ENCODE data around the gene CYB561D1.
A peak's percentile ranks its signal among the peaks of the same experiment; 100 is the strongest.

CYB561D1 gene

DNA sequence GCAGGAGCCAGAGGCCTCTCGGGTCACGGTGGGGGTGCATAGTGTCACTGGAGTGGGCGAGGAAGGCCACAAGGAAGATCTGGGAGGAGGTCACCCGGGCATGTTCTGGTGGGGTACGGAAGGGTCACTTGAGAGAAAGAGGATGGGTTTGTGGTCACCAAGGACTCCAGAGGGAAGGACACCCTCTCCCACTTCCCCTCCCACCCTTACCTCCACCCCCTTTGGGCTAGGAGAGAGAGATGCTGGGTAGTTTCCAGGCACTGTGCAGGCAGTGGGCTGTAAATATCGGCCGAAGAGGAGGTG is 14.9 kb downstream of the CYB561D1 start:
- TF ChIP-seq, protein P1, sequence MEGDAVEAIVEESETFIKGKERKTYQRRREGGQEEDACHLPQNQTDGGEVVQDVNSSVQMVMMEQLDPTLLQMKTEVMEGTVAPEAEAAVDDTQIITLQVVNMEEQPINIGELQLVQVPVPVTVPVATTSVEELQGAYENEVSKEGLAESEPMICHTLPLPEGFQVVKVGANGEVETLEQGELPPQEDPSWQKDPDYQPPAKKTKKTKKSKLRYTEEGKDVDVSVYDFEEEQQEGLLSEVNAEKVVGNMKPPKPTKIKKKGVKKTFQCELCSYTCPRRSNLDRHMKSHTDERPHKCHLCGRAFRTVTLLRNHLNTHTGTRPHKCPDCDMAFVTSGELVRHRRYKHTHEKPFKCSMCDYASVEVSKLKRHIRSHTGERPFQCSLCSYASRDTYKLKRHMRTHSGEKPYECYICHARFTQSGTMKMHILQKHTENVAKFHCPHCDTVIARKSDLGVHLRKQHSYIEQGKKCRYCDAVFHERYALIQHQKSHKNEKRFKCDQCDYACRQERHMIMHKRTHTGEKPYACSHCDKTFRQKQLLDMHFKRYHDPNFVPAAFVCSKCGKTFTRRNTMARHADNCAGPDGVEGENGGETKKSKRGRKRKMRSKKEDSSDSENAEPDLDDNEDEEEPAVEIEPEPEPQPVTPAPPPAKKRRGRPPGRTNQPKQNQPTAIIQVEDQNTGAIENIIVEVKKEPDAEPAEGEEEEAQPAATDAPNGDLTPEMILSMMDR (IDR thresholded peaks at IDR 0.05; ENCODE audit: low read depth, low read length, missing control alignments): no peak
- DNase-seq (ENCODE audit: low read depth): no peak
- peak overlapping the region; percentile 48 for H3K4me3 ChIP-seq (ENCODE audit: low read depth, low read length)

DNA sequence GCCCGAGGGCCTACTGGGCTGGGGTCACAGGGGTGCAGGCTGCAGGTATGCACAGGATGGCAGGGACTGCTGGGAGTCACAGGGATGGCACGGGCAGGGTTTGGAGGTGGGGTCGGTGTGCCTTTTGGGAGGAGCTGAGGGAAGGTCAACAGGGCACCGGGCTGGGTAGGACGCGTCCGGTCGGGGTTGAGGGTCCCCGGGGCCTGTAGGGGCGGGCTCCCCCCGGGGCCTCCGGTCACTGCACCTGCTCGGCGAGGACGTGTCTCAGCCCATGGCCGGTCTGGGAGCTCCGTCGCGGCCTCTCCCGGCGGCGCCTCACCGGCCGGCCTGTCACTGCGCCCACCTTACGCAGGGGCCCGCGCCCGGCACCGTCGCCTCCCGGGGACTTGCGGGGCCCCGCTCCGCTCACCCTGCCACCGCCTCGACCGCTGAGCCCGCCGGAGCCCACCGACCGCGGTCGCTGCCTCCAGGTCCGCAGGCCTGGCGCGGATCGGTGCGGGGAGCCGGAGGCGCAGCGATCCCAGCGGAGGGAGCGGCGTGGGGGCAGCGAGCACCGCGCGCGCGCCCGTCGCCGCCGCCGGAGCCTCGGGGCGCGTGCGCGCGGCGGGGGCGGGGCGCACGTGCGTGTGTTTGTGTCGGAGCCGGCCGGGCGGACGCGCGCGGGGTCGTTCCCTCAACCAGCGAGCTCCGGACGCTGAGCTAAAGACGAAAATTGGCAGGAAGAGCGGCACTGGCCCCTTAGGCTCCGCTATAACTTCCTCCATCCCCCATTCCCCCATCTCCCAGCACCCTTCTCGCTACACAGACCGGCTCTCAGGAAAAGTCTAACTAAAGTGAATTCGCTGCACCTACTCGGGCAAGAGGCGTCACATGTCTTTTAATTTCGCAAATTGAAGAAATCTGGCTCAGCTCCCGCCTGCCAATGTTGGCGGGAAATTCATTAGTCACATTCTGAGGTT is 15.6 kb downstream of the CYB561D1 start, which contains the start of gene AMIGO1:
Gene AMIGO1 (minus strand): TSS at position 552 of the 959 bp plus-strand sequence. CDS start 815 bp downstream, outside the sequence.
- H3K4me3 ChIP-seq (ENCODE audit: low read depth, low read length): peak within 1 kb of the TSS; percentile 48

DNA sequence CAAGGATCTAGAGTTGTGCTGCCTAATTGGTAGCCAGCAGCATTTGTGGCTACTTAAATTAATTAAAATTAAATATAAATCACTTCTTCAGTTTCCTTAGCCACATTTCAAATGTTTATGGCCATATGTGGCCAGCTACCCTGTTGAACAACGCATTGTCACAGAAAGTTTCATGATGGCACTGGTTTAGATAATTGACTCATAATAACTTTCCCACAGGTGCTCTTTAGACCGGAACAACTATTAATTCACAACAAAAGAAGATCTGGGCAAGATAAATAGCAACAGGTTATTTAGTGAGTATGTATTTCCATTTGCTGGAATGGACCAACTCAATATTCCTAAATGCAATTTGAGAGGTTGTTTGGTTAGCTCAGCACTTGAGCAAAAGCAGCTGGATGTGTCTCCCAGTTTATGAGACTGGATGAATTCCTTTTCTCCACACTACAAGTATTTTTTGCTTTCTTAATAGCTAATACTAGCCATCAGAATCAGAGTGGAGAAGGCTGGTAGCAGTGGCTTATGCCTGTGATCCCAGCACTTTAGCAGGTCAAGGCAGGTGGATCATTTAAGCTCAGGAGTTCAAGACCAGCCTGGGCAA is 19.3 kb downstream of the CYB561D1 start:
- TF ChIP-seq, protein P1 (IDR thresholded peaks at IDR 0.05; ENCODE audit: low read depth, low read length, missing control alignments): no peak
- no peak for DNase-seq (ENCODE audit: low read depth)
- H3K4me3 ChIP-seq (ENCODE audit: low read depth, low read length): no peak overlapping the region

More for the DNA sequence above, 15.6 kb downstream of the CYB561D1 start, which contains the start of gene AMIGO1:
- TF ChIP-seq, protein P1 (IDR thresholded peaks at IDR 0.05; ENCODE audit: low read depth, low read length, missing control alignments): no peak
- no peak for DNase-seq (ENCODE audit: low read depth)

DNA sequence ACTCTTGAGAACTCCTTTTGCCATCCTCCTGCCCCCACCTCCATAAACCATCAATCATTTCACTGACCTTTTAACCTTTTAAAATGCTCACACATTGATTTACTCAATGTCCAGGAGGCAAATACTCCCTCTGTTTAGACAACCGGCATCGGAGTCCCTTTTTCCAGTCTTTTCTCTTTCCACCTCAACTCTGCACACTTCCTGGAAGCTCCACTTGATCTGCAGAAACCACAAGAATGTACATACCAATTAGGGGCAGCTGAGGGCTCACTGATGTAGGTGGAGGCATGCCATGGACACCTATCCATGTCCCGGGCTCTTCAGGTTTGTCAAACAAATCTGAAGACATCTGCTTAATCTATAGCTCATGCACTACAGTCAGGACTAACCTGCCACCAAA is 21.0 kb downstream of the CYB561D1 start:
- DNase-seq (ENCODE audit: low read depth): no peak
- no peak overlapping the region for H3K4me3 ChIP-seq (ENCODE audit: low read depth, low read length)
- TF ChIP-seq, protein P1 (IDR thresholded peaks at IDR 0.05; ENCODE audit: low read depth, low read length, missing control alignments): no peak

DNA sequence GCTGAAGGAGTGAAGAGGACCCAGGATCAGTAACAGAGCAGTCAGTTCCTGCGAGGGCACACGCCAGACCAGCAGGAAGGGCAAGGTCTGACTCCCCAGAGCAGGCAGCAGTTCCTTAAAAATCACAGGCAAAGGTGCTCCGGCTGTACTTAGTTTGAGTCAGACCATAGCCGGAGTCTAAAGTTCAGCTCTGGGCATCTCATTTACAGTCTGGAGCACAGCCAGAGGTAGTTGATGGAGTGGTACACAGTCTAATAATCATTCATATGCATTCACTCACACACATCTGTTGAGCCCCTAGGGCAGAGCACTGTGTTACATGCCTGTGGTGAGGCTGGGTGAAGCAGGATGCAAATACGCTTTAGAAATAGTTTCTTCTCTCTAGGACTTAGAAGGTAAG is 23.0 kb downstream of the CYB561D1 start:
- TF ChIP-seq, protein P1 (IDR thresholded peaks at IDR 0.05; ENCODE audit: low read depth, low read length, missing control alignments): no peak
- no peak for DNase-seq (ENCODE audit: low read depth)

DNA sequence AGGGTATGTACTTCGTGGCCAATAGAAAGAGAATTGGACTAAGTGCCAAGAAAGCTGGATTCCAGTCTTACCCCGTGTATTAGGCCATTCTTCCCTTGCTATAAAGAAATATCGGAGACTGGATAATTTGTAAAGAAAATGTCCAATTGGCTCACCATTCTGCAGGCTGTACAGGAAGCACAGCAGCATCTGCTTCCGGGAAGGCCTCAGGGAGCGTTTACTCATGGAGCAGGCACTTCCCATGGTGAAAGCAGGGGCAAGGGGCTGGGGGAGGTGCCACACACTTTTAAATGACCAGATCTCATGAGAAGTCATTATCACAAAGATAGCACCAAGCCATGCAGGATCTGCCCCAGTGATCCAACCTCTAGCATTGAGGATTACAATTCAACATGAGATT is 23.4 kb downstream of the CYB561D1 start:
- H3K4me3 ChIP-seq (ENCODE audit: low read depth, low read length): no peak overlapping the region
- DNase-seq (ENCODE audit: low read depth): no peak
- TF ChIP-seq, protein P1 (IDR thresholded peaks at IDR 0.05; ENCODE audit: low read depth, low read length, missing control alignments): no peak

More for the DNA sequence above, 23.0 kb downstream of the CYB561D1 start:
- H3K4me3 ChIP-seq (ENCODE audit: low read depth, low read length): no peak overlapping the region

Measured in GM12864 (cell line).